GM08714 (cell line): ENCODE data around the gene ARMH4.
A peak's percentile ranks its signal among the peaks of the same experiment; 100 is the strongest.

ENCODE experiments used
- H3K4me3 ChIP-seq: fragments of 200-500 bp; sonication (Bioruptor generic); 2 replicates; pipeline ENCODE4 v1.5.1; 2014; ENCODE audit warnings: mild to moderate bottlenecking, low read length, inconsistent platforms
- ZNF274 ChIP-seq: IDR thresholded peaks from 2 replicates; pipeline ENCODE4 v1.6.1; 2012; ENCODE audit warnings: mild to moderate bottlenecking, low read depth, low read length

The ARMH4 gene, protein sequence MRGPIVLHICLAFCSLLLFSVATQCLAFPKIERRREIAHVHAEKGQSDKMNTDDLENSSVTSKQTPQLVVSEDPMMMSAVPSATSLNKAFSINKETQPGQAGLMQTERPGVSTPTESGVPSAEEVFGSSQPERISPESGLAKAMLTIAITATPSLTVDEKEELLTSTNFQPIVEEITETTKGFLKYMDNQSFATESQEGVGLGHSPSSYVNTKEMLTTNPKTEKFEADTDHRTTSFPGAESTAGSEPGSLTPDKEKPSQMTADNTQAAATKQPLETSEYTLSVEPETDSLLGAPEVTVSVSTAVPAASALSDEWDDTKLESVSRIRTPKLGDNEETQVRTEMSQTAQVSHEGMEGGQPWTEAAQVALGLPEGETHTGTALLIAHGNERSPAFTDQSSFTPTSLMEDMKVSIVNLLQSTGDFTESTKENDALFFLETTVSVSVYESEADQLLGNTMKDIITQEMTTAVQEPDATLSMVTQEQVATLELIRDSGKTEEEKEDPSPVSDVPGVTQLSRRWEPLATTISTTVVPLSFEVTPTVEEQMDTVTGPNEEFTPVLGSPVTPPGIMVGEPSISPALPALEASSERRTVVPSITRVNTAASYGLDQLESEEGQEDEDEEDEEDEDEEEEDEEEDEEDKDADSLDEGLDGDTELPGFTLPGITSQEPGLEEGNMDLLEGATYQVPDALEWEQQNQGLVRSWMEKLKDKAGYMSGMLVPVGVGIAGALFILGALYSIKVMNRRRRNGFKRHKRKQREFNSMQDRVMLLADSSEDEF

GRCh38 chr14:58152014-58152857 lies at the start of gene ARMH4:
ARMH4 (minus strand) TSS chr14:58152213; CDS start chr14:58139358, 12,855 bp downstream.
- no peak for TF ChIP-seq ZNF274
- peak within 1 kb of the TSS; percentile 70 for H3K4me3 ChIP-seq

DNA sequence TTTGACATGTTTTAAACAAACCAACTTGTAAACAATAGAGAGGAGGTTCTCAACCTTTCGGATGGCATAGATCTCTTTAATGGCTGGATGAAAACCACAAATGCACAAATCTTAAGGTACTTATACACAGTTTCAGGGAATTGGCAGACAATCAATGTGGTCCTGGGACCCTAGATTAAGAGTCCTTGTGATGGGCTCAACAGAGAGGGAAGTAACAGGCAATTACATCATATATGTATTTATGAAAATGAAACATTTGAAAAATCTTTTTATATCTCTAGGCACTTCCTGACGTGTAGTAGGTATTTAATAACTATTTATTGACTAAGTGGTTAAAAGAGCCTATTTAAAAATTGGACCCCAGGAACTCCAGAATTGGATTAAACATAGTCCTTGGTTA lies 48.8 kb upstream of the ARMH4 start:
- peak overlapping the region; percentile 96 for H3K4me3 ChIP-seq
- TF ChIP-seq ZNF274, result no peak

GRCh38 chr14:58200480-58200841 lies 48.4 kb upstream of the ARMH4 start:
- peak overlapping the region; percentile 96 for H3K4me3 ChIP-seq
- no peak for TF ChIP-seq ZNF274

DNA sequence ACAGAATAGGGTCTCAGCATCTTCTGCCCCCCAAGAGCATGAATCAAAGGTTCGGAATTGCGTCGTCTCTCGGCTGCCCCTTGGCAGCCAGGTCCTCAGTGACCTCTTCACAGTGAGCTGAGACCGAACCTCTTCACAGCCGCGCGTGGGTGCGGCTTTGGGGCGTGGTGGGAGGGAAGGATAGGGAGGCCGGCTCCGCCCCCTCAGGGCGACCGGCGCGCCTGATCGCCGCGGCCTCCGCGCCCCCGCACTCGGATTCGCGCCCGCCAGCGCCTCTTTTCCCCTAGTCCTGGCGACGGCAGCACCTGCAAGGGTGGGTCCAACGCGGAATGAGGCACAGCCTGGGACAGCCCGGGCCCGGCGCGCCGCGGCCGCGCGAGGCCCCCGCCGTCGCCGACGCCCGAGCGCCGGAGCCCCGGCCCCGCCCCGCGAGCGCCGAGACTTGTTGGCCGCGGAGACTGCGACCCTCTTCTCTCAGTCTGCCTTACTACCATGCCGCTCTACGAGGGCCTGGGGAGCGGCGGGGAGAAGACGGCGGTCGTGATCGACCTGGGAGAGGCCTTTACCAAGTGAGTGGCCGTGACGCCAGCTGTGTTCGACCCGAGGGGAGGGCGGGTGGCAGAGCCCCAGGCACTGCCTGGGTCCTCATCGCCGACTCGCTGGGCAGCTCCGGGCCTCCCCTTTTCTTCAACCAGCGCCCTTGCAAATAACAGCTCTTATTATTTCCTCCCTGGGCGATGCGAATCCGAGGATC lies 47.9 kb upstream of the ARMH4 start, which contains the start of gene ACTR10:
Gene ACTR10 (plus strand): TSS at position 424 of the 754 bp plus-strand sequence. CDS start 69 bp downstream, at position 493.
- no peak for TF ChIP-seq ZNF274
- H3K4me3 ChIP-seq, result peak within 1 kb of the TSS; percentile 96

GRCh38 chr14:58198086-58198485 lies 46.1 kb upstream of the ARMH4 start:
- TF ChIP-seq ZNF274, result no peak
- H3K4me3 ChIP-seq, result no peak overlapping the region

GRCh38 chr14:58196198-58196597 lies 44.2 kb upstream of the ARMH4 start:
- H3K4me3 ChIP-seq, result no peak overlapping the region
- TF ChIP-seq ZNF274, result no peak

DNA sequence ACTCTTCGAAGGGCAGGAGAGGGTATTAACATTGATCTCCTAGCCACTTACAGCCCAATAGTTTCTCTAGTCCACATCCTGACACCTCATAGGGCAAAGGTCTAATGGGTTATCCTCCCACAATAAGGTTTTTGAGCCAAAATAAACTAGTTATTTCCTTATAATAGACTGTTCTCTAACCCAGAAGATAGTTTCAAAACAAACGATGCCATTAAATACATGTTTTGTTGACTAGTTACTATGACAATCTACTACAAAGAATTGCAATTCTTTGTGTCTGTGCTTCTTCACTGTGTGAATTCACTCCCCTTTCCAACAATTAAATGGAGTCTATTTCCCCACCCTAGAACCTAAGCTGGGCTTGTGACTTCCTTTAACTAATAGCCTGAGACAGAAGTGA lies 41.5 kb upstream of the ARMH4 start:
- TF ChIP-seq ZNF274, result no peak

GRCh38 chr14:58191763-58192601 lies 40.0 kb upstream of the ARMH4 start:
- H3K4me3 ChIP-seq, result no peak overlapping the region
- TF ChIP-seq ZNF274, result no peak

More for the DNA sequence above, 41.5 kb upstream of the ARMH4 start:
- H3K4me3 ChIP-seq, result no peak overlapping the region

GRCh38 chr14:58189176-58189575 lies 37.2 kb upstream of the ARMH4 start:
- no peak for TF ChIP-seq ZNF274
- H3K4me3 ChIP-seq, result no peak overlapping the region

DNA sequence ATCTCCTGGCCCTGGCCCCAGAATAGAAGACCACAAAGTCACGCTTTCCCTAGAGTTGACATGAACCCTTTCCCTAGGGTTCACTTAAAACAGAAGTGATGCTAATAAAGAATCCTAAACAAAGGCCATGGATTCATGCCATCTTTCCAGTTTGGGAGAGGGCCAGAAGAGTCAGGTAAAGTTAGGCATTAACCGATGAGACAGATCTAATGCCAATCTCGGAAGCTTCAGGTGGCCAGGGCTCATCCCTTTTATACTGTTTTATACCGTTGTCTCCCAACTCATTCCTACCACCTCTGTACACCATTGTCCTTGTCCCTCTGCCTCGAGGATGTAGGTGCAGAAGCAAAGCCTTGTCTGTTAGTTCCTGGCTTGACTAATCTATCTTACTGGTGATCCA lies 25.1 kb upstream of the ARMH4 start:
- no peak overlapping the region for H3K4me3 ChIP-seq

DNA sequence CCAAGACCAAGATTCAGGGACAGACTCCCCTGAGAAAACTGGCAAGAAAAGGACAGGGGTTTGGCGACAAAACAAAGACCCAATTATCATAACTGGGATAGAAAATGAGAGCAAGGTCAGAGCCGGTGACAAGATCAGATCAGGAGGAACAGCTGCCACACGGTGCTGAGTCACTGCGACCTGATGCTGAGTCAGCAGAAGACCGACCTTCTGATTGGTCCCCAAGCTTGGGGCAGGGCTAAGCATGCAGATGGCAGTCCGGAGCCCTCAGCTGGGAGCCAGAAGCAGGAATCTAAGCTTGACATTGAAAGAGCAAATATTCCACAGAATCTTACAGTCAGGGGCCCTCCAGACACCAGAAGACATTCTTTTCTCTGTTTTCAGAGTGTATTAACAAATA lies 19.1 kb upstream of the ARMH4 start:
- no peak overlapping the region for H3K4me3 ChIP-seq
- TF ChIP-seq ZNF274, result no peak

More for the DNA sequence above, 25.1 kb upstream of the ARMH4 start:
- TF ChIP-seq ZNF274, result no peak

- no peak overlapping the region for H3K4me3 ChIP-seq
- no peak for TF ChIP-seq ZNF274
Observed at GRCh38 chr14:58167891-58168290, 15.9 kb upstream of the ARMH4 start.
